ENCODE results near the gene ASPN.

GRCh38 chr9:92520837-92521236, 38.5 kb upstream of the ASPN start:
- TF ChIP-seq EZH2 (IDR thresholded peaks at IDR 0.05; ENCODE audit: insufficient read depth, poor library complexity, severe bottlenecking) (no peak), EZH2phosphoT487 (IDR thresholded peaks at IDR 0.05; ENCODE audit: insufficient read depth, low read depth) (no peak)

All from GM23248 (cell line).